Activated naive CD8-positive, alpha-beta T cell treated with anti-CD3 and anti-CD28 coated beads, Interleukin-2, amount 10 ng/mL, durations not matched to agents 7 days and 5 days (primary cell): ENCODE data around the gene PHACTR3. TPM values are rescaled to one million over a fixed set of nuclear protein-coding genes. Genes with fewer than 3 reads are reported as not detected.

Experiments
- ATAC-seq: fragments of 150-1000 bp; cut with Tn5 transposase; one replicate; pipeline ENCODE4 v1.10.0; 2021; ENCODE audit warnings: low read depth, moderate library complexity
- POLR2A ChIA-PET: fragments of 350-600 bp; sonication (Branson Sonifier 250); formaldehyde crosslinking; loops from one replicate; lab custom pipeline; 2021; ENCODE audit warnings: antibody characterized with exemption; lab: Charles Lee
- DNase-seq: peaks from one replicate; pipeline ENCODE4 v3.0.0; 2021
- H3K27ac Mint-ChIP-seq: one replicate; pipeline ENCODE4 v1.8.0; 2022; ENCODE audit warnings: mild to moderate bottlenecking, mixed read lengths
- H3K27me3 Mint-ChIP-seq: one replicate; pipeline ENCODE4 v1.8.0; 2022; ENCODE audit warnings: mild to moderate bottlenecking, moderate library complexity, mixed read lengths
- H3K36me3 Mint-ChIP-seq: one replicate; pipeline ENCODE4 v1.8.0; 2021; ENCODE audit warnings: mild to moderate bottlenecking, mixed read lengths
- H3K4me1 Mint-ChIP-seq: one replicate; pipeline ENCODE4 v1.8.0; 2021; ENCODE audit warnings: mixed read lengths
- H3K4me3 Mint-ChIP-seq: one replicate; pipeline ENCODE4 v1.8.0; 2022; ENCODE audit warnings: mild to moderate bottlenecking, moderate library complexity, mixed read lengths
- H3K9me3 Mint-ChIP-seq: one replicate; pipeline ENCODE4 v1.8.0; 2021; ENCODE audit warnings: mixed read lengths
- total RNA-seq, 2 experiments: library from RNA; stranded (reverse); gene quantifications; one replicate each; pipeline ENCODE4 v1.2.3, GENCODE V29; 2021

The PHACTR3 gene
- total RNA-seq, 2 experiments from 2014 or later: not detected

DNA sequence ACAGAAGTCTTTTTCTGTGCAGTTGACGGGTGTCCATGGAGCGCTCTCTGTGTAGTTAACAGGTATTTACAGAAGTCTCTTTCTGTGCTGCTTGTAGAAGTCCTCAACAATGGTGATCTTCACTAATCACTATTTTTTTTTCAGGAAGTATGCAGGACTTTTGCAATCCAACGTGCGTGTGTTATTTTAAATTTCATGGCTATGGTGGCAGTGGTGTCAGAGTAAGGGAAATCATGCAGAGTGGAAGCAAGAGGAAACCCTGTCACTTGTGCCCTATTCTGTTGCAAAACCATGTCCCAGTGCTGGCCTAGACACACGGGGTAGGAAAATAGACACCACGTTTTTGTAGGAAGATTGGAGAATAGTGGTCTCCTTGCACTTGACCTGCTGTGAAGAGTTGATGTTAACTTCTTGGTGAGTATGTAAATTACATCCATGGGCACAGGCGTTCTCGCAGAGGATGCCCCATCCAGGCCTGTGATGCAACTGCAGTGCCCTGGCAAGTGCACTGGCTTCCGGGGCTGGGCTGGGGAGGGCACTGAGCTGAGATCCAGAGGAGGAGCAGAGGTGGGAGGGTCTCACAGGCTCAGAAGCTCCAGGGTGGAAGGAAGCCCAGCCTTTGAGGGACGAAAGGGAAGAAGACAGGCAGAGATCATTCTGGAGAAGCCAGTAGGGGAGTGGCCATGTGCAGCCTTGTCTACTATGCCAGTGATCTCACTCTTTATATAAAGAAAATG is 182.6 kb downstream of the PHACTR3 start:
- Mint-ChIP-seq H3K4me3 (no peak overlapping the region), H3K36me3 (no peaks in the 10 kb centered on the region), H3K27me3 (peaks cover 2% of the 10 kb centered on the region), H3K27ac (no peak overlapping the region), H3K9me3 (no peaks in the 10 kb centered on the region), H3K4me1 (no peaks in the 10 kb centered on the region)
- POLR2A ChIA-PET: no interaction called here
- ATAC-seq (no peak), DNase-seq (no peak)

- Mint-ChIP-seq H3K27ac (no peak overlapping the region), H3K4me3 (no peak overlapping the region), H3K27me3 (peaks cover 2% of the 10 kb centered on the region), H3K36me3 (no peaks in the 10 kb centered on the region), H3K9me3 (no peaks in the 10 kb centered on the region), H3K4me1 (no peaks in the 10 kb centered on the region)
- ATAC-seq (no peak), DNase-seq (no peak)
- POLR2A ChIA-PET: no interaction called here
Observed at GRCh38 chr20:59787538-59787890, 183.2 kb downstream of the PHACTR3 start.

- no peaks in the 10 kb centered on the region for H3K36me3 Mint-ChIP-seq
- no peak overlapping the region for H3K27ac Mint-ChIP-seq
- DNase-seq (no peak), ATAC-seq (no peak)
- peaks cover 2% of the 10 kb centered on the region for H3K27me3 Mint-ChIP-seq
- H3K9me3 Mint-ChIP-seq: no peaks in the 10 kb centered on the region
- H3K4me1 Mint-ChIP-seq: no peaks in the 10 kb centered on the region
- POLR2A ChIA-PET: no interaction called here
- H3K4me3 Mint-ChIP-seq: no peak overlapping the region
Observed at GRCh38 chr20:59788196-59788735, 183.9 kb downstream of the PHACTR3 start.

DNA sequence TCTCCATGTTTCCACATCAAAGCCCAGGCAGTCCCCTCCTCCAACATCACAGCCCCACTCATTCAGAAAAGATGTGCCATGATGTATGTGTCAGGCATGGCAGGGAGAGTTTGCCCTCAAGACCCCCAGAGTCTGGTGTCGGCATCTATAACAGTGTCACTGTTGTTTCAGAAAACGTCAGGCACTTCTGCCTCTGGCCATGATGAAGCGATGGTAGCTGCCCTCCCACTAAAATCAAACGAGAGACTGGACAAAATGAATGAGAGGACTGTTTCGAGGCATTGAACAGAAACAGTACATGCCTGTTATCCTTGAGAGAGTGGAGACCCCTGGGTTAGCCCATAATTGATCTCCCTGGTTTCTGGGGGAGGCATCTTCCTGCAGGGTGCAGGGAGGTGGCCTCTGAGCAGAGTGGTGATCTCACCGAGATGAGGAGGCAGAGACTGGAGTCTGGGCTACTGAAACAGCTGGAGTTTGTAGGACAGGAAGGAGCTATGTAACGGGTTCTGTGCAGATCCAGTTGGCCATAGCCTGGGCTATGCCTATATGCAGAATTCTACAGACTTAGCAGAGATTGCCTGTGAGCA is 184.6 kb downstream of the PHACTR3 start:
- no peak overlapping the region for H3K27ac Mint-ChIP-seq
- no peaks in the 10 kb centered on the region for H3K4me1 Mint-ChIP-seq
- H3K9me3 Mint-ChIP-seq: no peaks in the 10 kb centered on the region
- no peaks in the 10 kb centered on the region for H3K36me3 Mint-ChIP-seq
- DNase-seq (no peak), ATAC-seq (no peak)
- H3K4me3 Mint-ChIP-seq: no peak overlapping the region
- H3K27me3 Mint-ChIP-seq: peaks cover 2% of the 10 kb centered on the region
- POLR2A ChIA-PET: no interaction called here

GRCh38 chr20:59789686-59790085 is 185.3 kb downstream of the PHACTR3 start:
- Mint-ChIP-seq H3K4me3 (no peak overlapping the region), H3K36me3 (no peaks in the 10 kb centered on the region), H3K27me3 (peaks cover 2% of the 10 kb centered on the region), H3K9me3 (no peaks in the 10 kb centered on the region), H3K4me1 (no peaks in the 10 kb centered on the region), H3K27ac (no peak overlapping the region)
- ATAC-seq (no peak), DNase-seq (no peak)
- POLR2A ChIA-PET: no interaction called here

DNA sequence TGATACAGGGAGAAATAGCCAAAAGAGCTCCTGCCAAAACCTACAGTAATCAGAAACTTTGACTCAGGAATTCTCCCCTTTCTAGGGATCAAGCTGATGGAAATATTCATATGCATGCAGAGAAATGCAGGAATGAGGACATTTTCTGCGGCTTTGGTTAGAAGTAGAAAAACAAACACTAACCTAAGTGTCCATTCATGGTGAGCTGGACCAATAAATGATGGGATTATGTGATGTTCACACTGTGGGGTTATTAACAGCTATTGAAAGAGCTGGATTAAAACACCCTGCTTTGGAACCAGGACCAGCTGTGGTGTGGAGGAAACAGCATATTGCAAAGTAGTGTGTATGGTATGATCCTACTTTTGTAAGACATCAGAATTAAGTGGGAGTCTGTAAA is 186.0 kb downstream of the PHACTR3 start:
- ATAC-seq: no peak
- H3K9me3 Mint-ChIP-seq: peaks cover under 1% of the 10 kb centered on the region
- H3K36me3 Mint-ChIP-seq: no peaks in the 10 kb centered on the region

DNA sequence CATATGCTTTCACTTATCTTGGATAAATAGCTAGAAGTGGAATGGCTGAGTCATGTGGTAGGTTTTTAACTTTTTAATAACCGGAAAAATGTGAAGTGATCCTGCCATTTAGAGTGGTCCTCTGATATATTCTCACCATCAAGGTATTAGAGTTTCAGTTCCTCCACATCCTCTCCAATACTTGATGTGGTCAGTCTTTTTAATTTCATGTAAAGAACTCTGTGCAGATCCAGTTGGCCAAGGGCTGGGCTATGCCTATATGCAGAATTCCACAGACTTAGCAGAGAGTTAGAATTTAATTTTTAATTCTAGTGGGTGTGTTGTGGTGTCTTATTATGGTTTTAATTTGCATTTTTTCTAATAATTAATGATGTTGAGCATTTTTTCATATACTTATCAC is 188.0 kb downstream of the PHACTR3 start:
- ATAC-seq: no peak
- Mint-ChIP-seq H3K27me3 (peaks cover 14% of the 10 kb centered on the region), H3K4me1 (no peaks in the 10 kb centered on the region), H3K9me3 (peaks cover 5% of the 10 kb centered on the region), H3K27ac (no peak overlapping the region), H3K36me3 (no peaks in the 10 kb centered on the region), H3K4me3 (no peak overlapping the region)
- POLR2A ChIA-PET: no interaction called here
- DNase-seq: no peak

More for the DNA sequence above, 186.0 kb downstream of the PHACTR3 start:
- Mint-ChIP-seq H3K4me3 (no peak overlapping the region), H3K4me1 (no peaks in the 10 kb centered on the region), H3K27ac (no peak overlapping the region), H3K27me3 (peaks cover 5% of the 10 kb centered on the region)
- POLR2A ChIA-PET: no interaction called here
- no peak for DNase-seq

DNA sequence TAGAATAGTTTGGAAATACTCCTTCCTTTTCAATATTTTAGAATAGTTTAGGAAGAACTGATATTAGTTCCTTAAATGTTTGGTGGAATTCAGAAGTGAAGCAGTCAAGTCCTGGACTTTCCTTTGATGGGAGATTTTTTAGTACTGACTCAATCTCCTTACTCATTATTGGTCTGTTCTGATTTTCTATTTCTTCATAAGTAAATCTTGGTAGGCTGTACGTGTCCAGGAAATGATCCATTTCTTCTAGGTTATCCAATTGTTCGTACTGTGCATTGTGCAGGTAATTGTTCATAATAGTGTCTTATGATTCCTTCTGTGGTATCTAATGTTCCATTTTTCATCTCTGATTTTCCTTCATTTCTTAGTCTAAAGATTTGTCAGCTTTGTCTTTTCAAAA is 190.2 kb downstream of the PHACTR3 start:
- DNase-seq (no peak), ATAC-seq (no peak)
- Mint-ChIP-seq H3K27ac (no peak overlapping the region), H3K4me1 (no peaks in the 10 kb centered on the region), H3K27me3 (peaks cover 18% of the 10 kb centered on the region), H3K9me3 (peaks cover 7% of the 10 kb centered on the region), H3K36me3 (no peaks in the 10 kb centered on the region), H3K4me3 (no peak overlapping the region)
- POLR2A ChIA-PET: no interaction called here

GRCh38 chr20:59800309-59800708 is 196.0 kb downstream of the PHACTR3 start:
- no peak for ATAC-seq

DNA sequence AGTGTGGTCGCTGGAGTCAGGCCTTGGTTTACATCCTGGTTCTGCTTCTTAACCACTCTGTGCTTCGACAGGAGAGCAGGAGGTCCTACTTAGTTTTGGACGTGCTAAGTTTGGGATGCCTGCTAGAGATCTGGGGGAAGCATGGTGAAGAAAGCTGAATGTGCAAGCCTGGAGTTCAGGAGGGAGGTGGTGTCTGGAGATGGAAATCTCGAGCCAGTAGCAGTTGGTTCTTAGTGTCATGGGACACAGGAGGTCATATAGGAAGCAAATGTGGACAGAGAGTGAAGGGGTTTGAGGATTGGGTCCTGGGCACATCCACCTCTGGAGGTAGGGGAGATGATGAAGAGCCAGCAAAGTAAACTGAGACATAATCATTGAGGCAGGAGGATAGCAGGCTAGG is 197.7 kb downstream of the PHACTR3 start:
- ATAC-seq (no peak), DNase-seq (no peak)
- Mint-ChIP-seq H3K4me3 (no peak overlapping the region), H3K27me3 (peaks cover 29% of the 10 kb centered on the region), H3K36me3 (no peaks in the 10 kb centered on the region), H3K4me1 (no peaks in the 10 kb centered on the region), H3K27ac (no peak overlapping the region), H3K9me3 (peaks cover 9% of the 10 kb centered on the region)
- POLR2A ChIA-PET: no interaction called here

More at GRCh38 chr20:59800309-59800708, 196.0 kb downstream of the PHACTR3 start:
- H3K27ac Mint-ChIP-seq: no peak overlapping the region
- H3K4me3 Mint-ChIP-seq: no peak overlapping the region
- H3K27me3 Mint-ChIP-seq: peaks cover 34% of the 10 kb centered on the region
- POLR2A ChIA-PET: no interaction called here
- H3K36me3 Mint-ChIP-seq: no peaks in the 10 kb centered on the region
- no peak for DNase-seq
- peaks cover 13% of the 10 kb centered on the region for H3K9me3 Mint-ChIP-seq
- H3K4me1 Mint-ChIP-seq: no peaks in the 10 kb centered on the region

DNA sequence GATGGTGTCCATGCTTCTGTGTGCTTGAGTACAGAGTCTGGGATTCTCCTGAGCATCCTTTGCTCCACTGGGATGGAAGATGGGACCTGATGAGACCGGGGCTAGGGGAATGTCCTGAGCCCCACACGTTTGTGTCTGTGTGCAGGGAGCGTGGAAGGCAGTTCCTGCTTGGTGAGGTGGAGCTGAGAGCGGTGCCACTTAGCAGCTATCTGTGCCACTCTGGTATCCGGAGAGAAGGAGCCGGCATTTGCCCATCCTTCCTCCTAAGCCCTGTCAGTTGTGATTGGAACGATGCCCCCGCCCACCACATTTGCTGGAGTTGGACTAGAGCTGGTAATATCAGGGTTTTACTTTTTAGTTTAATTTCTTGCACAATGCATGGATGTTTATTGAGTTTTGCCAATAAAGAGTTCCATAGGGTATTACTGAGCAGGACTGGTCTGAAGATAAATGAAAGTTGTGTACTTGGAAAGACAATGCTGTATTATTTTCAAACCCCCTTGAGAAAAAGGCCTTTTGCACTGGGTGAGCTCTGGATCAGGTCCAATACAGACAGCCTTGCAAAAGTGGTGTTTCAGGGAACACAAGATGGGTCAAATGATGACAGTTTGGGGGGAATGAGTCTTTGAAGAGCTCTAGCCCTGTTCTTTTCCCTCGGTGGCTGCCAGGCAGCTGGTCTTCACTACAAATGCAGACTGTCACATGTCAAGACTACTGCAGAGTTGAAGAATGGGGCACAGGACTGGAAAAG is 198.3 kb downstream of the PHACTR3 start:
- Mint-ChIP-seq H3K36me3 (no peaks in the 10 kb centered on the region), H3K27me3 (peaks cover 25% of the 10 kb centered on the region), H3K4me1 (no peaks in the 10 kb centered on the region), H3K4me3 (no peak overlapping the region), H3K9me3 (peaks cover 9% of the 10 kb centered on the region), H3K27ac (no peak overlapping the region)
- ATAC-seq: no peak
- no peak for DNase-seq
- POLR2A ChIA-PET: no interaction called here

DNA sequence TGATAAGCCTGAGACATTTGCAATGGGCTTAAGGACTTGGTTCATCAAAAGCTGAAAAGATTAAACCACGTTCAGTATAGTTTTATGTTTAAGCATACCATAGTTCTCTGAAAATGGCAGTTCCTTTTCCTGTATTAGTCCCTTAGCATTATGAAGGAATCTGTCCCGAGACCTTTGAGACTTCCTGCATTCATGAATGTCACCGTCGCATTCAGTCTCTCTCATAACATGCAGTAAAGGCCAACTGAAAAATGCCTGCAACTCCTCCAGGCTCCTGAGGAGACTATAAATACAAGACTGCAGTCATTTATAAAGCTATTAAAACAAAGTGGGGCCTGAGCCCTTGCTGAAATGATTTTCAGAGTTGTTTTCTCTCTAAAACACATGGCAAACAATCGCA is 200.0 kb downstream of the PHACTR3 start:
- peaks cover 22% of the 10 kb centered on the region for H3K27me3 Mint-ChIP-seq
- H3K4me1 Mint-ChIP-seq: no peaks in the 10 kb centered on the region
- peaks cover 6% of the 10 kb centered on the region for H3K9me3 Mint-ChIP-seq
- DNase-seq (no peak), ATAC-seq (no peak)
- H3K36me3 Mint-ChIP-seq: no peaks in the 10 kb centered on the region
- H3K27ac Mint-ChIP-seq: no peak overlapping the region
- no peak overlapping the region for H3K4me3 Mint-ChIP-seq
- POLR2A ChIA-PET: no interaction called here

DNA sequence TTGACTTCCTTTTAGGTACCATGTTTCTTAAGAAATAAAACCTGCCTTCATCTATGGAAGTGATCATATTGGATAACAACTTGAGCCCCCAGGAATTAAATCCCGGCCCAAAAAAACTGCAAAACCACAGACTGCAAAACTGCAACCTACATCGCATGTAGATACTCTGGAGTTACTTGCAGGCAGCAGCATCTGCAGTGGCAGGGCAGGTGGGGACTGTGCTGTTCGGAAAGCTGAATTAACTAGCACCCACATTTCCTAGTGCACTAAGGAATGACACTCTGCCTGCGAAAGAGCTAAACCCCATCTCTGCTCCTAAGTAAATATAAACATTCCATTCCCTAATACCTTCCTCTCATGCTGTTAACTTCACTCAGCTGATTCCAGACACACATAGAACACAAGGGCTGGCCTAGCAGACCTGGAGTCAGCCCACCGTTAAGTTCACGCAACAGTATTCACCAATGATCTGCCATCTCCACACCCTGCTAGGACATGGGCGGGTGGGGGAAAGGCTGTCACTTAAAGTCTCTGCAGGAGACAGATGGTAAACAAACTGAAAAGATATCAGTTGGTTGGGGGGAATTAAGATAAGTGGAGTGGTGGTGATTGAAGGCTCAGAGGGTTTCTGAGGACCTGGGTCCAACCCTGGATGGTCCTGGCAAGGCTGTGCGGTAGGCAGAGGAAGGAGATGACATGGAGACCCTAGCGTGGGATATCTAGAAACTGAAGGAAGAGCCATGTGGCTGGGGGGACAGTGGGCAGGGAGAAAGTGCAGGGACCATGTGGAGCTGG is 200.7 kb downstream of the PHACTR3 start:
- H3K36me3 Mint-ChIP-seq: no peaks in the 10 kb centered on the region
- peaks cover 20% of the 10 kb centered on the region for H3K27me3 Mint-ChIP-seq
- H3K9me3 Mint-ChIP-seq: peaks cover 4% of the 10 kb centered on the region
- H3K27ac Mint-ChIP-seq: no peak overlapping the region
- no peaks in the 10 kb centered on the region for H3K4me1 Mint-ChIP-seq
- no peak overlapping the region for H3K4me3 Mint-ChIP-seq
- POLR2A ChIA-PET: no interaction called here
- DNase-seq: no peak
- no peak for ATAC-seq
